Stimulated activated CD4-positive, alpha-beta T cell treated with anti-CD3 and anti-CD28 coated beads, Interleukin-12 subunit alpha, Interleukin-12 subunit beta, amount 100 ng/mL, for 4 hours (primary cell): ENCODE data around the gene EYS.
"Not testable (repeated sequence)": the region's sequence is repeated elsewhere in the genome, so short reads cannot be mapped to it uniquely, and the experiment has no call there.

ENCODE experiments used
- DNase-seq: peaks from one replicate; pipeline ENCODE4 v3.0.0-alpha.2; 2020

EYS gene

GRCh38 chr6:63800386-63800785 is 1906.6 kb downstream of the EYS start:
- DNase-seq, result not testable (repeated sequence)

GRCh38 chr6:63799813-63800212 is 1907.2 kb downstream of the EYS start:
- no peak for DNase-seq

GRCh38 chr6:63799313-63799712 is 1907.7 kb downstream of the EYS start:
- DNase-seq, result no peak

GRCh38 chr6:63798378-63798777 is 1908.6 kb downstream of the EYS start:
- no peak for DNase-seq

GRCh38 chr6:63797721-63798120 is 1909.3 kb downstream of the EYS start:
- DNase-seq, result no peak

GRCh38 chr6:63795826-63796225 is 1911.2 kb downstream of the EYS start:
- no peak for DNase-seq

- no peak for DNase-seq
Measured at GRCh38 chr6:63795006-63795405, 1912.0 kb downstream of the EYS start.

GRCh38 chr6:63793465-63794137 is 1913.4 kb downstream of the EYS start:
- no peak for DNase-seq

- DNase-seq, result no peak
Measured at GRCh38 chr6:63792736-63793464, 1914.1 kb downstream of the EYS start.

GRCh38 chr6:63790334-63790733 is 1916.7 kb downstream of the EYS start:
- no peak for DNase-seq

- DNase-seq, result no peak
Measured at GRCh38 chr6:63789699-63790098, 1917.3 kb downstream of the EYS start.

GRCh38 chr6:63788569-63788968 is 1918.5 kb downstream of the EYS start:
- DNase-seq, result no peak

GRCh38 chr6:63787021-63787420 is 1920.0 kb downstream of the EYS start:
- no peak for DNase-seq

GRCh38 chr6:63785006-63785405 is 1922.0 kb downstream of the EYS start:
- no peak for DNase-seq

GRCh38 chr6:63783096-63783495 is 1923.9 kb downstream of the EYS start:
- DNase-seq, result no peak

GRCh38 chr6:63774961-63775360 is 1932.1 kb downstream of the EYS start:
- no peak for DNase-seq

GRCh38 chr6:63773200-63773599 is 1933.8 kb downstream of the EYS start:
- no peak for DNase-seq

- DNase-seq, result no peak
Measured at GRCh38 chr6:63765828-63766227, 1941.2 kb downstream of the EYS start.

- DNase-seq, result no peak
Measured at GRCh38 chr6:63764318-63764916, 1942.6 kb downstream of the EYS start.

- DNase-seq, result no peak
Measured at GRCh38 chr6:63760199-63760598, 1946.8 kb downstream of the EYS start.

- DNase-seq, result no peak
Measured at GRCh38 chr6:63759605-63760105, 1947.4 kb downstream of the EYS start.

- DNase-seq, result no peak
Measured at GRCh38 chr6:63757826-63758225, 1949.2 kb downstream of the EYS start.

- not testable (repeated sequence) for DNase-seq
Measured at GRCh38 chr6:63757275-63757674, 1949.8 kb downstream of the EYS start.

- no peak for DNase-seq
Measured at GRCh38 chr6:63750400-63750799, 1956.6 kb downstream of the EYS start.
